Uterus (tissue), 4 donors: ENCODE results near the gene RET. TPM values are rescaled to one million over a fixed set of nuclear protein-coding genes. Genes with fewer than 3 reads are reported as not detected.

ENCODE experiments used
- DNase-seq, 2 donors: peaks; one replicate each; pipeline ENCODE4 v3.0.0-alpha.2; 2019 to 2020
- H3K27ac ChIP-seq, 2 donors: fragments of 200-600 bp; sonication (generic); 1 replicate in 1 of 2; 2 replicates in 1 of 2; pipeline ENCODE4 v1.5.1; 2016 to 2018
- H3K27me3 ChIP-seq, 2 donors: fragments of 200-600 bp; sonication (generic); one replicate each; pipeline ENCODE4 v1.5.1; 2018 to 2019; ENCODE audit warnings: control low read depth in 1 of 2
- H3K36me3 ChIP-seq, 2 donors: fragments of 200-600 bp; sonication (generic); one replicate each; pipeline ENCODE4 v1.5.1; 2019; ENCODE audit warnings: control low read depth in 1 of 2
- H3K4me1 ChIP-seq, 2 donors: fragments of 200-600 bp; sonication (generic); one replicate each; pipeline ENCODE4 v1.5.1; 2018 to 2019; ENCODE audit warnings: control low read depth in 1 of 2
- H3K4me3 ChIP-seq, 2 donors: fragments of 200-600 bp; sonication (generic); 1 replicate in 1 of 2; 2 replicates in 1 of 2; pipeline ENCODE4 v1.5.1; 2018 to 2019; ENCODE audit warnings: mild to moderate bottlenecking in 1 of 2
- H3K9me3 ChIP-seq, 2 donors: fragments of 200-600 bp; sonication (generic); one replicate each; pipeline ENCODE4 v1.5.1; 2019; ENCODE audit warnings: control low read depth in 1 of 2
- CTCF ChIP-seq, 4 experiments: fragments of 200-600 bp in 2 of 4; fragments of 450-650 bp in 2 of 4; sonication (generic) in 2 of 4; IDR thresholded peaks; one replicate each; pipeline ENCODE4 v1.5.1; 2016 to 2019; ENCODE audit warnings: antibody characterized with exemption in 4 of 4, mild to moderate bottlenecking in 2 of 4, moderate library complexity in 1 of 4
- POLR2A ChIP-seq, 2 donors: fragments of 450-650 bp; IDR thresholded peaks; one replicate each; pipeline ENCODE4 v1.6.1; 2016; ENCODE audit warnings: antibody characterized with exemption in 2 of 2, mild to moderate bottlenecking in 1 of 2, moderate library complexity in 1 of 2
- intact Hi-C: fragments of 100-400 bp; cut with DNase I; formaldehyde crosslinking; loops from one replicate; pipeline ENCODE4 v1.15.1; 2023; ENCODE audit warnings: low total_unique reads
- total RNA-seq, 4 donors: library from RNA; depleted of rRNA in 3 of 4; stranded (reverse); fragments of >200 nt in 3 of 4; gene quantifications; one replicate each; pipeline versions ENCODE4 v1.1.0 to v1.2.4, GENCODE V29; 2014 to 2023
- donor health status: DM: yes; HTN: yes; CAD: no.

The RET gene
- total RNA-seq, 4 donors from 2014 or later, result under 0.01 to 6.3 (median 1.0) TPM

GRCh38 chr10:43035800-43036199 lies 41.1 kb upstream of the RET start:
- Histone ChIP-seq H3K27me3 (no peaks in the 10 kb centered on the region), H3K4me3 (no peak overlapping the region), H3K9me3 (peaks cover 0 to 8% of the 10 kb centered on the region in 2 donors), H3K4me1 (no peaks in the 10 kb centered on the region), H3K27ac (no peak overlapping the region), H3K36me3 (no peaks in the 10 kb centered on the region)
- no peak for DNase-seq
- intact Hi-C loops, result no loop called here
- no peak for TF ChIP-seq POLR2A (IDR thresholded peaks at IDR 0.05)
- no peak for TF ChIP-seq CTCF (IDR thresholded peaks at IDR 0.05)

- Histone ChIP-seq H3K4me3 (no peak overlapping the region), H3K4me1 (no peaks in the 10 kb centered on the region), H3K27ac (no peak overlapping the region), H3K36me3 (no peaks in the 10 kb centered on the region), H3K27me3 (no peaks in the 10 kb centered on the region), H3K9me3 (peaks cover 0 to 8% of the 10 kb centered on the region in 2 donors)
- TF ChIP-seq POLR2A (IDR thresholded peaks at IDR 0.05), result no peak
- no peak for TF ChIP-seq CTCF (IDR thresholded peaks at IDR 0.05)
- intact Hi-C loops, result no loop called here
- DNase-seq, result peak in 1 of 2 donors; percentile 7
Observed at GRCh38 chr10:43036481-43037428, 40.1 kb upstream of the RET start.

- Histone ChIP-seq H3K4me3 (no peak overlapping the region), H3K9me3 (peaks cover 0 to 8% of the 10 kb centered on the region in 2 donors), H3K36me3 (no peaks in the 10 kb centered on the region), H3K4me1 (no peaks in the 10 kb centered on the region), H3K27me3 (no peaks in the 10 kb centered on the region), H3K27ac (no peak overlapping the region)
- intact Hi-C loops, result no loop called here
- TF ChIP-seq POLR2A (IDR thresholded peaks at IDR 0.05), result no peak
- no peak for TF ChIP-seq CTCF (IDR thresholded peaks at IDR 0.05)
- DNase-seq, result peak in 1 of 2 donors; percentile 4
Observed at GRCh38 chr10:43037440-43037839, 39.4 kb upstream of the RET start.

- Histone ChIP-seq H3K4me1 (no peaks in the 10 kb centered on the region), H3K27me3 (no peaks in the 10 kb centered on the region), H3K36me3 (no peaks in the 10 kb centered on the region), H3K9me3 (peaks cover 0 to 8% of the 10 kb centered on the region in 2 donors), H3K4me3 (no peak overlapping the region), H3K27ac (no peak overlapping the region)
- TF ChIP-seq POLR2A (IDR thresholded peaks at IDR 0.05) (no peak), CTCF (IDR thresholded peaks at IDR 0.05) (no peak)
- DNase-seq, result peak in 1 of 2 donors; percentile 3
- intact Hi-C loops, result no loop called here
Observed at GRCh38 chr10:43037942-43038782, 38.7 kb upstream of the RET start.
